SU-DHL-6 (cell line): Measurements from ENCODE around the gene ATP5F1E.

Experiments used
- CTCF ChIP-seq: fragments of 200-600 bp; sonication (generic); IDR thresholded peaks from one replicate; pipeline ENCODE4 v1.5.1; 2017; ENCODE audit warnings: antibody characterized with exemption, mild to moderate bottlenecking, low read length, moderate library complexity; ENCODE audit not compliant: insufficient read depth, poor library complexity, severe bottlenecking
- EZH2phosphoT487 ChIP-seq: fragments of 200-600 bp; sonication (generic), shearing (Covaris generic); conservative IDR thresholded peaks from 2 replicates; pipeline ENCODE4 v1.6.1; 2018; ENCODE audit warnings: mild to moderate bottlenecking, antibody characterized with exemption, low read length, moderate library complexity, mixed read lengths

GRCh38 chr20:59062081-59062480 lies 29.9 kb upstream of the ATP5F1E start:
- TF ChIP-seq CTCF (no peak), EZH2phosphoT487 (no peak)
